Measurements from ENCODE around the gene MUC5AC.

DNA sequence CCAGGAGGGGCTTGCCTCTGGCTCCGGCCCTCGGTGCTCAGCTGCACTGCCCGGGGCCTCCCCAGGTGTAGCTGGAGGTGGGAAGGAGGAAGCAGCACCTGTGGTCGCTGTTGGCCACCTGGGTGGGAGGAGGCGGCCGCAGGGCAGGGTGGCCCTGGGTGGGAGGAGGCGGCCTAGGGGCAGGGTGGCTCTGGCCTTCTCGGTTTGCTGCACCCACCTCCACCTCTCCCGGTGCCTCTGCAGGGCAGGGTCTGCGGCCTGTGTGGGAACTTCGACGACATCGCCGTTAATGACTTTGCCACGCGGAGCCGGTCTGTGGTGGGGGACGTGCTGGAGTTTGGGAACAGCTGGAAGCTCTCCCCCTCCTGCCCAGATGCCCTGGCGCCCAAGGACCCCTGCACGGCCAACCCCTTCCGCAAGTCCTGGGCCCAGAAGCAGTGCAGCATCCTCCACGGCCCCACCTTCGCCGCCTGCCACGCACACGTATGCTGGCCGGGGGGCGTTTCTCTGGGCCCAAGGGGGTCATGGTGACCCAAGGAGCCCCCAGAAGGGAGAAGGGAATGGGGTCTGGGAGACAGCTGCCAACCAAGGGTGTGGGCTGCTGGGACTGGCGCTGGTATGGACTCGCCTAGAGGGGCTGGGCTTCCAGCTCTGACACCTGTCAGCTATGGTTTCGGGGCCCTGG lies 20.6 kb downstream of the MUC5AC start:
- TF ChIP-seq RAD21 (IDR thresholded peaks at IDR 0.05; ENCODE audit: low read depth) (no peak), CTCF (IDR thresholded peaks at IDR 0.05 in 2 of 3, conservative IDR thresholded peaks at IDR 0.05 in 1 of 3; ENCODE audit: borderline replicate concordance in 1 of 3, insufficient read depth in 1 of 3, low read depth in 2 of 3, low read length in 2 of 3) (no peak), ZNF274 (IDR thresholded peaks at IDR 0.05; ENCODE audit: low read depth, low read length) (no peak), CEBPB (IDR thresholded peaks at IDR 0.05; ENCODE audit: low read depth) (no peak), POLR2AphosphoS5 (IDR thresholded peaks at IDR 0.05; ENCODE audit: low read depth, low read length) (no peak), EGR1 (IDR thresholded peaks at IDR 0.05; ENCODE audit: low read depth) (no peak), POLR2A (IDR thresholded peaks at IDR 0.05; ENCODE audit: borderline replicate concordance, extremely low read depth, insufficient read depth, insufficient read length) (no peak), EZH2 (IDR thresholded peaks at IDR 0.05) (no peak), SIN3A (IDR thresholded peaks at IDR 0.05; ENCODE audit: low read depth) (no peak)
- TF ChIP-seq, protein P1, sequence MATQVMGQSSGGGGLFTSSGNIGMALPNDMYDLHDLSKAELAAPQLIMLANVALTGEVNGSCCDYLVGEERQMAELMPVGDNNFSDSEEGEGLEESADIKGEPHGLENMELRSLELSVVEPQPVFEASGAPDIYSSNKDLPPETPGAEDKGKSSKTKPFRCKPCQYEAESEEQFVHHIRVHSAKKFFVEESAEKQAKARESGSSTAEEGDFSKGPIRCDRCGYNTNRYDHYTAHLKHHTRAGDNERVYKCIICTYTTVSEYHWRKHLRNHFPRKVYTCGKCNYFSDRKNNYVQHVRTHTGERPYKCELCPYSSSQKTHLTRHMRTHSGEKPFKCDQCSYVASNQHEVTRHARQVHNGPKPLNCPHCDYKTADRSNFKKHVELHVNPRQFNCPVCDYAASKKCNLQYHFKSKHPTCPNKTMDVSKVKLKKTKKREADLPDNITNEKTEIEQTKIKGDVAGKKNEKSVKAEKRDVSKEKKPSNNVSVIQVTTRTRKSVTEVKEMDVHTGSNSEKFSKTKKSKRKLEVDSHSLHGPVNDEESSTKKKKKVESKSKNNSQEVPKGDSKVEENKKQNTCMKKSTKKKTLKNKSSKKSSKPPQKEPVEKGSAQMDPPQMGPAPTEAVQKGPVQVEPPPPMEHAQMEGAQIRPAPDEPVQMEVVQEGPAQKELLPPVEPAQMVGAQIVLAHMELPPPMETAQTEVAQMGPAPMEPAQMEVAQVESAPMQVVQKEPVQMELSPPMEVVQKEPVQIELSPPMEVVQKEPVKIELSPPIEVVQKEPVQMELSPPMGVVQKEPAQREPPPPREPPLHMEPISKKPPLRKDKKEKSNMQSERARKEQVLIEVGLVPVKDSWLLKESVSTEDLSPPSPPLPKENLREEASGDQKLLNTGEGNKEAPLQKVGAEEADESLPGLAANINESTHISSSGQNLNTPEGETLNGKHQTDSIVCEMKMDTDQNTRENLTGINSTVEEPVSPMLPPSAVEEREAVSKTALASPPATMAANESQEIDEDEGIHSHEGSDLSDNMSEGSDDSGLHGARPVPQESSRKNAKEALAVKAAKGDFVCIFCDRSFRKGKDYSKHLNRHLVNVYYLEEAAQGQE (IDR thresholded peaks at IDR 0.05; ENCODE audit: low read depth): no peak
